Measurements from ENCODE around the gene GRB14.
A peak's percentile ranks its signal among the peaks of the same experiment; 100 is the strongest.
"Not testable (repeated sequence)": the region's sequence is repeated elsewhere in the genome, so short reads cannot be mapped to it uniquely, and the experiment has no call there.

Gene GRB14

GRCh38 chr2:164495491-164496223 lies 125.6 kb downstream of the GRB14 start:
- peak; percentile 33 for DNase-seq (ENCODE audit: low read depth)

GRCh38 chr2:164485541-164485940 lies 135.7 kb downstream of the GRB14 start:
- no peak for DNase-seq (ENCODE audit: low read depth)

GRCh38 chr2:164479460-164479859 lies 141.8 kb downstream of the GRB14 start:
- DNase-seq (ENCODE audit: low read depth) = peak; percentile 4

- no peak for DNase-seq (ENCODE audit: low read depth)
Observed at GRCh38 chr2:164478205-164478604, 143.1 kb downstream of the GRB14 start.

- DNase-seq (ENCODE audit: low read depth) = no peak
Observed at GRCh38 chr2:164474873-164475272, 146.4 kb downstream of the GRB14 start.

- no peak for DNase-seq (ENCODE audit: low read depth)
Observed at GRCh38 chr2:164473021-164473420, 148.3 kb downstream of the GRB14 start.

- not testable (repeated sequence) for DNase-seq (ENCODE audit: low read depth)
Observed at GRCh38 chr2:164465047-164465446, 156.2 kb downstream of the GRB14 start.

- no peak for DNase-seq (ENCODE audit: low read depth)
Observed at GRCh38 chr2:164464376-164464775, 156.9 kb downstream of the GRB14 start.

- DNase-seq (ENCODE audit: low read depth) = no peak
Observed at GRCh38 chr2:164458792-164459191, 162.5 kb downstream of the GRB14 start.

- DNase-seq (ENCODE audit: low read depth) = no peak
Observed at GRCh38 chr2:164457271-164457670, 164.0 kb downstream of the GRB14 start.

- DNase-seq (ENCODE audit: low read depth) = no peak
Observed at GRCh38 chr2:164456619-164457018, 164.7 kb downstream of the GRB14 start.

- DNase-seq (ENCODE audit: low read depth) = no peak
Observed at GRCh38 chr2:164453656-164454305, 167.5 kb downstream of the GRB14 start.

GRCh38 chr2:164450278-164450677 lies 171.0 kb downstream of the GRB14 start:
- no peak for DNase-seq (ENCODE audit: low read depth)

- no peak for DNase-seq (ENCODE audit: low read depth)
Observed at GRCh38 chr2:164449706-164450105, 171.6 kb downstream of the GRB14 start.

- no peak for DNase-seq (ENCODE audit: low read depth)
Observed at GRCh38 chr2:164447660-164448059, 173.6 kb downstream of the GRB14 start.
